ENCODE measurements around the gene TP53BP1. TPM values are rescaled to one million over a fixed set of nuclear protein-coding genes. Genes with fewer than 3 reads are reported as not detected.

TP53BP1 gene
- total and polyA plus RNA-seq, 2 of the 13 experiments (the other 11 are each of a cell fraction or from before 2014, with no cell fraction given), result 17.1 to 17.4 TPM

- TF ChIP-seq FUBP1 (CRISPR knock-in tag; IDR thresholded peaks at IDR 0.05; ENCODE audit: borderline replicate concordance) (no peak), MAFK (conservative IDR thresholded peaks at IDR 0.05 in 1 of 2, IDR thresholded peaks at IDR 0.05 in 1 of 2; ENCODE audit: low read length in 2 of 2) (no peak), MAF1 (CRISPR knock-in tag; IDR thresholded peaks at IDR 0.05; ENCODE audit: borderline replicate concordance) (no peak), THYN1 (CRISPR knock-in tag; IDR thresholded peaks at IDR 0.05; ENCODE audit: borderline replicate concordance, low read depth) (no peak), KLF9 (CRISPR knock-in tag; IDR thresholded peaks at IDR 0.05; ENCODE audit: low read depth) (no peak), RFXAP (CRISPR knock-in tag; IDR thresholded peaks at IDR 0.05; ENCODE audit: borderline replicate concordance) (no peak), ZNF24 (IDR thresholded peaks at IDR 0.05) (no peak), ZNF687 (CRISPR knock-in tag; IDR thresholded peaks at IDR 0.05) (peak; percentile 92), TCF7L2 (IDR thresholded peaks at IDR 0.05; ENCODE audit: low read depth, low read length) (no peak), ZSCAN31 (CRISPR knock-in tag; IDR thresholded peaks at IDR 0.05; ENCODE audit: low read depth) (peak; percentile 86), ZKSCAN1 (IDR thresholded peaks at IDR 0.05; ENCODE audit: low read length) (no peak), ZBTB26 (CRISPR knock-in tag; IDR thresholded peaks at IDR 0.05; ENCODE audit: borderline replicate concordance) (no peak; the same call in 1 of the 2 replicates), MTF2 (CRISPR knock-in tag; IDR thresholded peaks at IDR 0.05; ENCODE audit: borderline replicate concordance) (no peak), ZBTB42 (CRISPR knock-in tag; IDR thresholded peaks at IDR 0.05) (no peak)
- TF ChIP-seq, protein P1, sequence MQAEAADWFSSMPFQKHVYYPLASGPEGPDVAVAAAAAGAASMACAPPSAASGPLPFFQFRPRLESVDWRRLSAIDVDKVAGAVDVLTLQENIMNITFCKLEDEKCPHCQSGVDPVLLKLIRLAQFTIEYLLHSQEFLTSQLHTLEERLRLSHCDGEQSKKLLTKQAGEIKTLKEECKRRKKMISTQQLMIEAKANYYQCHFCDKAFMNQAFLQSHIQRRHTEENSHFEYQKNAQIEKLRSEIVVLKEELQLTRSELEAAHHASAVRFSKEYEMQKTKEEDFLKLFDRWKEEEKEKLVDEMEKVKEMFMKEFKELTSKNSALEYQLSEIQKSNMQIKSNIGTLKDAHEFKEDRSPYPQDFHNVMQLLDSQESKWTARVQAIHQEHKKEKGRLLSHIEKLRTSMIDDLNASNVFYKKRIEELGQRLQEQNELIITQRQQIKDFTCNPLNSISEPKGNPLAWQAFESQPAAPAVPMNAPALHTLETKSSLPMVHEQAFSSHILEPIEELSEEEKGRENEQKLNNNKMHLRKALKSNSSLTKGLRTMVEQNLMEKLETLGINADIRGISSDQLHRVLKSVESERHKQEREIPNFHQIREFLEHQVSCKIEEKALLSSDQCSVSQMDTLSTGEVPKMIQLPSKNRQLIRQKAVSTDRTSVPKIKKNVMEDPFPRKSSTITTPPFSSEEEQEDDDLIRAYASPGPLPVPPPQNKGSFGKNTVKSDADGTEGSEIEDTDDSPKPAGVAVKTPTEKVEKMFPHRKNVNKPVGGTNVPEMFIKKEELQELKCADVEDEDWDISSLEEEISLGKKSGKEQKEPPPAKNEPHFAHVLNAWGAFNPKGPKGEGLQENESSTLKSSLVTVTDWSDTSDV (CRISPR knock-in tag; IDR thresholded peaks at IDR 0.05), result 0 out of 2 replicates have a peak, but pooled peaks have one; percentile 31
- TF ChIP-seq, protein P2, sequence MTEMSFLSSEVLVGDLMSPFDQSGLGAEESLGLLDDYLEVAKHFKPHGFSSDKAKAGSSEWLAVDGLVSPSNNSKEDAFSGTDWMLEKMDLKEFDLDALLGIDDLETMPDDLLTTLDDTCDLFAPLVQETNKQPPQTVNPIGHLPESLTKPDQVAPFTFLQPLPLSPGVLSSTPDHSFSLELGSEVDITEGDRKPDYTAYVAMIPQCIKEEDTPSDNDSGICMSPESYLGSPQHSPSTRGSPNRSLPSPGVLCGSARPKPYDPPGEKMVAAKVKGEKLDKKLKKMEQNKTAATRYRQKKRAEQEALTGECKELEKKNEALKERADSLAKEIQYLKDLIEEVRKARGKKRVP (CRISPR knock-in tag; IDR thresholded peaks at IDR 0.05), result 0 out of 4 replicates have a peak, but pooled peaks of 1 of the 2 experiments have one; percentile 28
Measured at GRCh38 chr15:43370975-43371974, 121.7 kb downstream of the TP53BP1 start, which contains the start of the genes TUBGCP4 and ZSCAN29 (continued).

All from HepG2 (cell line).